Mesendoderm (in vitro differentiated cells): Measurements from ENCODE around the gene OPCML.

Source experiments
- DNase-seq: peaks from one replicate; pipeline ENCODE4 v3.0.0; 2013
- H2AK5ac ChIP-seq: 2 replicates; pipeline ENCODE4 v1.6.1; 2013; ENCODE audit warnings: low read length, inconsistent platforms
- H2BK120ac ChIP-seq: 2 replicates; pipeline ENCODE4 v1.6.1; 2013; ENCODE audit warnings: low read depth, mild to moderate bottlenecking, low read length, moderate library complexity, mixed read lengths
- H2BK15ac ChIP-seq: replicated peaks from 2 replicates; pipeline ENCODE4 v1.6.1; 2013; ENCODE audit warnings: low read depth, mild to moderate bottlenecking, moderate library complexity
- H2BK5ac ChIP-seq: 2 replicates; pipeline ENCODE4 v1.6.1; 2013; ENCODE audit warnings: low read length, inconsistent platforms
- H3K18ac ChIP-seq: 2 replicates; pipeline ENCODE4 v1.6.1; 2013; ENCODE audit warnings: mild to moderate bottlenecking, low read length, mixed read lengths
- H3K23ac ChIP-seq: one replicate; pipeline ENCODE4 v1.6.1; 2013; ENCODE audit warnings: low read length
- H3K27ac ChIP-seq: 2 replicates; pipeline ENCODE4 v1.5.1; 2013; ENCODE audit warnings: low read depth, mild to moderate bottlenecking, inconsistent platforms, low read length, moderate library complexity
- H3K27me3 ChIP-seq: 2 replicates; pipeline ENCODE4 v1.6.1; 2013; ENCODE audit warnings: low read length, control low read depth, mild to moderate bottlenecking, inconsistent platforms; ENCODE audit not compliant: insufficient read depth, poor library complexity
- H3K36me3 ChIP-seq: 2 replicates; pipeline ENCODE4 v1.6.1; 2013; ENCODE audit warnings: low read length, inconsistent platforms; ENCODE audit not compliant: control insufficient read depth, insufficient read depth
- H3K4ac ChIP-seq: one replicate; pipeline ENCODE4 v1.6.1; 2013; ENCODE audit warnings: low read depth, mild to moderate bottlenecking, low read length, moderate library complexity
- H3K4me1 ChIP-seq: 2 replicates; pipeline ENCODE4 v1.6.1; 2013; ENCODE audit warnings: low read depth, low read length, inconsistent platforms; ENCODE audit not compliant: control insufficient read depth
- H3K4me2 ChIP-seq: 2 replicates; pipeline ENCODE4 v1.6.1; 2013; ENCODE audit warnings: low read length
- H3K4me3 ChIP-seq: 2 replicates; pipeline ENCODE4 v1.5.1; 2013; ENCODE audit warnings: mild to moderate bottlenecking, low read length
- H3K56ac ChIP-seq: one replicate; pipeline ENCODE4 v1.6.1; 2013; ENCODE audit warnings: low read length
- H3K79me1 ChIP-seq: 2 replicates; pipeline ENCODE4 v1.6.1; 2013; ENCODE audit warnings: low read length, inconsistent platforms
- H3K79me2 ChIP-seq: 2 replicates; pipeline ENCODE4 v1.6.1; 2013; ENCODE audit warnings: mild to moderate bottlenecking, low read length; ENCODE audit not compliant: control insufficient read depth, insufficient read depth
- H3K9ac ChIP-seq: 2 replicates; pipeline ENCODE4 v1.6.1; 2013; ENCODE audit warnings: low read length, inconsistent platforms
- H4K5ac ChIP-seq: one replicate; pipeline ENCODE4 v1.6.1; 2013; ENCODE audit warnings: low read length
- H4K8ac ChIP-seq: one replicate; pipeline ENCODE4 v1.6.1; 2013; ENCODE audit warnings: low read depth, mild to moderate bottlenecking, control low read depth, low read length, moderate library complexity
- WGBS: extraction: QIAGEN DNeasy Blood & Tissue Kit; methylation state at CpG from one replicate; pipeline ENCODE4 v1.1.7; 2013; ENCODE audit warnings: low lambda C conversion rate, missing lambda C conversion rate; ENCODE audit not compliant: insufficient coverage; ENCODE audit errors: extremely low coverage; 5-methylcytosine and 5-hydroxymethylcytosine counted together

The OPCML gene

DNA sequence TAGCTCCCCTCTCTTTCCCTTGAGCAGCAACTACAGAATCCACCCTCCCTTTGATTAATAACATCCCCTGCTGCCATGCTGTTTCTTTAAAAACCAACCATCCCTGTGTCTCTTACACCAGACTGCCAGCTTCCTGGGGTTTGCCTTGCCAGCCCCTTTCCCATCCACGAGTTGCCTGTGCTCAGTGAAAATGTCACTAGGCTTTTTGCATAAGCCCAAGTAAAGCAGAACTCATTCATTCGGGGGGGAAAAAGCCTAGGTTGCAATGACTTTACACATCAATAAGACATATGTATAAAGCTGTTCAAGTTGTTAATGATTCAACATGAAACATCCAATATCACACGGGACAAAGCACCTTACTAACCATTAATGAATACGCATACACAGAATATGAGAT, 398.7 kb downstream of the OPCML start:
- Histone ChIP-seq H3K18ac (no peak overlapping the region), H3K23ac (no peak overlapping the region)

DNA sequence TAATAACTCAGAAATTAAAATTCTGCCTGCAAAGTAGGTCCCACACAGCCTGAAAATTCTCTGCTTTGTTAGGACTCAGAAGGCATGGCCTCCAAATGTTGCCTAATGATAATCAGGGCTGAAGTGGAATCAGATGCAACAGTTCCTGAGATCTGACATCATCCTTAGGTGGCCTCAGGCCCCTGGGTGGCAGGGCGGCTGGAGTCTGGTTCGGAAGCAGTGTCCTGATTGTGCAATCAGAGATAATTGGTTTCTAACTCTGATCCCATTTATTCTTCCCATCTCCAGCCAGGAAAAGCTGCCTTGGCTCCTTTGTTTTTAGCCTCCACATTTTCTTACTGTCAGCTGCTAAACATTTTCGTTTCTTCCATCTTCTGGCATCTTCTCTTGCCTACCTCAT, 399.3 kb downstream of the OPCML start:
- Histone ChIP-seq H3K79me2 (no peaks in the 10 kb centered on the region), H3K4me3 (no peak overlapping the region), H2BK120ac (no peak overlapping the region), H3K4ac (no peak overlapping the region), H3K4me1 (no peaks in the 10 kb centered on the region), H4K5ac (no peak overlapping the region), H4K8ac (no peak overlapping the region), H3K56ac (no peak overlapping the region), H3K18ac (no peak overlapping the region), H2AK5ac (no peak overlapping the region), H3K79me1 (no peaks in the 10 kb centered on the region), H3K9ac (no peak overlapping the region), H3K36me3 (no peaks in the 10 kb centered on the region), H2BK5ac (no peak overlapping the region), H3K4me2 (no peak overlapping the region), H3K27me3 (no peaks in the 10 kb centered on the region), H3K27ac (no peak overlapping the region), H2BK15ac (no peak overlapping the region), H3K23ac (no peak overlapping the region)
- WGBS = no CpG with 5 or more reads among the region's 3 CpGs
- no peak for DNase-seq

More for the DNA sequence above, 398.7 kb downstream of the OPCML start:
- Histone ChIP-seq H3K36me3 (no peaks in the 10 kb centered on the region), H3K79me1 (no peaks in the 10 kb centered on the region), H3K27ac (no peak overlapping the region), H3K27me3 (no peaks in the 10 kb centered on the region), H3K79me2 (no peaks in the 10 kb centered on the region), H2AK5ac (no peak overlapping the region), H3K4me1 (no peaks in the 10 kb centered on the region), H2BK5ac (no peak overlapping the region), H4K5ac (no peak overlapping the region), H3K56ac (no peak overlapping the region), H2BK120ac (no peak overlapping the region), H3K4me2 (no peak overlapping the region), H4K8ac (no peak overlapping the region), H3K4ac (no peak overlapping the region), H3K9ac (no peak overlapping the region), H3K4me3 (no peak overlapping the region), H2BK15ac (no peak overlapping the region)
- DNase-seq = no peak
- WGBS = no CpG with 5 or more reads among the region's 4 CpGs

GRCh38 chr11:133127741-133128140, 404.6 kb downstream of the OPCML start:
- Histone ChIP-seq H2BK15ac (no peak overlapping the region), H3K27ac (no peak overlapping the region), H3K4me1 (no peaks in the 10 kb centered on the region), H3K23ac (no peak overlapping the region), H2AK5ac (no peak overlapping the region), H3K18ac (no peak overlapping the region), H4K5ac (no peak overlapping the region), H3K4ac (no peak overlapping the region), H3K27me3 (no peaks in the 10 kb centered on the region), H3K4me2 (no peak overlapping the region), H2BK5ac (no peak overlapping the region), H3K79me1 (no peaks in the 10 kb centered on the region), H3K9ac (no peak overlapping the region), H3K36me3 (no peaks in the 10 kb centered on the region), H3K56ac (no peak overlapping the region), H3K79me2 (no peaks in the 10 kb centered on the region), H3K4me3 (no peak overlapping the region), H4K8ac (no peak overlapping the region), H2BK120ac (no peak overlapping the region)
- DNase-seq = no peak
- WGBS = no CpG with 5 or more reads among the region's 7 CpGs

GRCh38 chr11:133123796-133124195, 408.5 kb downstream of the OPCML start:
- no peaks in the 10 kb centered on the region for H3K27me3 ChIP-seq
- no peaks in the 10 kb centered on the region for H3K36me3 ChIP-seq
- no peaks in the 10 kb centered on the region for H3K4me1 ChIP-seq
- no peak overlapping the region for H2BK15ac ChIP-seq
- no peak overlapping the region for H3K4me2 ChIP-seq
- no peak overlapping the region for H3K4me3 ChIP-seq
- H3K79me1 ChIP-seq = no peaks in the 10 kb centered on the region
- no peak for DNase-seq
- no peak overlapping the region for H3K9ac ChIP-seq
- H3K4ac ChIP-seq = no peak overlapping the region
- no peak overlapping the region for H2BK5ac ChIP-seq
- WGBS = no CpG with 5 or more reads among the region's 4 CpGs
- no peak overlapping the region for H4K5ac ChIP-seq
- H3K18ac ChIP-seq = no peak overlapping the region
- H3K56ac ChIP-seq = no peak overlapping the region
- no peak overlapping the region for H3K27ac ChIP-seq
- no peak overlapping the region for H3K23ac ChIP-seq
- no peak overlapping the region for H2AK5ac ChIP-seq
- H4K8ac ChIP-seq = no peak overlapping the region
- no peak overlapping the region for H2BK120ac ChIP-seq
- H3K79me2 ChIP-seq = no peaks in the 10 kb centered on the region

DNA sequence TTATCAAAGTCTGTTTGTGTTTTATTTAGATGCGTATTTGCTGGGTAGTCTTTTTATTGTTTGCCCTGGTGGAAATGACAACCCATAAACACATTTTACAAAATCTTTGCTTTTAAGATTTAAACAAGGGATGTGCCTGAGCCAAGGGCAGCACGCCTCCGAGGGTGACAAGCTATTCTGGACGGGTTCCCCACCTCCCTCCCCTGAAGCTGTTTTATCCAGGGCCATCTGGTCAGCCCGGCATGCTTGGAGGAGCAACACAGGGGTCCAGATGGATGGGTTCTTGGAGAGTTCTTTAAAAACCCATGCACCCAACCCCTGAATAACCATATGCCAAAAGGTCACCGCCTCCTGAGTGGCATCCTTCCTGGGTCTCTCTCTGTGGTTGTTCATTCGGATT, 408.9 kb downstream of the OPCML start:
- Histone ChIP-seq H3K56ac (no peak overlapping the region), H3K79me1 (no peaks in the 10 kb centered on the region), H3K4me2 (no peak overlapping the region), H2AK5ac (no peak overlapping the region), H3K79me2 (no peaks in the 10 kb centered on the region), H2BK15ac (no peak overlapping the region), H4K5ac (no peak overlapping the region), H3K9ac (no peak overlapping the region), H3K36me3 (no peaks in the 10 kb centered on the region), H3K27ac (no peak overlapping the region), H3K18ac (no peak overlapping the region), H3K4me1 (no peaks in the 10 kb centered on the region), H3K23ac (no peak overlapping the region), H2BK5ac (no peak overlapping the region), H4K8ac (no peak overlapping the region), H3K4ac (no peak overlapping the region), H3K27me3 (no peaks in the 10 kb centered on the region), H3K4me3 (no peak overlapping the region), H2BK120ac (no peak overlapping the region)
- no peak for DNase-seq
- no CpG with 5 or more reads among the region's 7 CpGs for WGBS

DNA sequence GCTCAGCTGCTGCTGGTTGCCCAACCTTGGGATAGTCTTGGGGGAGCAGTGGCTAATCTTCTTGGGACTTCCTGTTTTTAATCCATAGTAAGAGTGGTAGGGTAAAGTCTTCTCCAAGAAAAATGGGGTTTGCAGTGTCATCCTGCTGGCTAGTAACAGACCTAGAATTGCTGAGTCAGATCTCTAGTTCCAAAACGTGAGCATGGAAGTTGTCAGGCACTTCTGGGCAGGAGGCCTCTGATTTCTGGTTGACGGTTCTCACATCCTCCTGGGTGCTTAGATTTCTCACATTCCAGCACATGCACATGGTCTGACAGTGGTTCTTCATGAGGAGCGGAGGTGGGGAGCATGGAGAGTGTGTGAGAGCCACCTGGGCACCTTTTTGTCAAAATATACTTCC, 410.0 kb downstream of the OPCML start:
- Histone ChIP-seq H3K79me2 (no peaks in the 10 kb centered on the region), H3K4ac (no peak overlapping the region), H3K79me1 (no peaks in the 10 kb centered on the region), H3K36me3 (no peaks in the 10 kb centered on the region), H2AK5ac (no peak overlapping the region), H2BK5ac (no peak overlapping the region), H2BK120ac (no peak overlapping the region), H3K23ac (no peak overlapping the region), H3K18ac (no peak overlapping the region), H3K56ac (no peak overlapping the region), H3K27ac (no peak overlapping the region), H3K4me1 (no peaks in the 10 kb centered on the region), H2BK15ac (no peak overlapping the region), H3K4me2 (no peak overlapping the region), H4K8ac (no peak overlapping the region), H4K5ac (no peak overlapping the region), H3K27me3 (no peaks in the 10 kb centered on the region), H3K9ac (no peak overlapping the region), H3K4me3 (no peak overlapping the region)
- peak; percentile 29 for DNase-seq
- no CpG with 5 or more reads among the region's 3 CpGs for WGBS
